GM12801 (cell line): Measurements from ENCODE around the gene GLT6D1.

Experiments
- CTCF ChIP-seq: IDR thresholded peaks from one replicate; pipeline ENCODE4 v1.5.1; 2011; ENCODE audit warnings: control low read depth; ENCODE audit not compliant: insufficient read length; ENCODE audit errors: extremely low read depth

The GLT6D1 gene

GRCh38 chr9:135669616-135670285 is 30.4 kb upstream of the GLT6D1 start:
- TF ChIP-seq CTCF: no peak

GRCh38 chr9:135667463-135668001 is 28.2 kb upstream of the GLT6D1 start:
- no peak for TF ChIP-seq CTCF

GRCh38 chr9:135666534-135667462 is 27.5 kb upstream of the GLT6D1 start:
- no peak for TF ChIP-seq CTCF

GRCh38 chr9:135665795-135666189 is 26.5 kb upstream of the GLT6D1 start:
- TF ChIP-seq CTCF: no peak

- no peak for TF ChIP-seq CTCF
These were observed 25.8 kb upstream of the GLT6D1 start for GRCh38 chr9:135664801-135665794.

GRCh38 chr9:135664266-135664665 is 24.9 kb upstream of the GLT6D1 start:
- no peak for TF ChIP-seq CTCF
